ENCODE data around the gene LELP1. TPM values are rescaled to one million over a fixed set of nuclear protein-coding genes. Genes with fewer than 3 reads are reported as not detected.

LELP1 gene
- total and polyA plus RNA-seq, 2 of the 8 experiments (the other 6 are each of a cell fraction or from before 2014, with no cell fraction given) = not detected

DNA sequence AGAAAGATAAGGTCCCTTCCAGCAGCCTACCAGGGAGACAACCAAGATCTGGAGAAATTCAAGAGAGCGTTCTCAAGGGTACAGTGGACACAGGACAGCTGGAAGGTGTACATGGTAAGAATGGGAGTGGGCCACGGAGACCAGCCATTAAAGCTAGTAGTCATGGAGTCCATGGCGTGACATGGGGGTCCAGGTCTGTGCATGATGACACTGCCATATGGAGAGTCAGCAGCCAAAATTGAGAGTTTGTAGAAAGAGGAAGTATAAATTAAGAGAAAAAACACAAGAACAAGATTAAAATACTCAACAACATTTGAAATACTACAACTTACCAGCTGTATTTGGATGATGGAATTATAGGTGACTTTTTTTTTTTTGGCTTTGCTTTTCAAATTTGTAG lies 48.3 kb downstream of the LELP1 start:
- no peak overlapping the region for H3K4me3 ChIP-seq (ENCODE audit: extremely low read depth in 1 of 4, insufficient read depth in 2 of 4, low read depth in 3 of 4, low read length in 4 of 4)
- CTCF ChIA-PET (ENCODE audit: partially characterized antibody) = interaction anchor here (0.6 to 1.2 kb wide), 5 partner anchors 21 to 1302 kb away, joined by 3 to 4 read pairs (median 3); no protein-coding TSS in a partner anchor
- no peak overlapping the region for H4K91ac ChIP-seq (replicated peaks; ENCODE audit: insufficient read length, low read length)
- no peaks in the 10 kb centered on the region for H3K23me2 ChIP-seq (ENCODE audit: low read depth, low read length)
- H3K23ac ChIP-seq (ENCODE audit: insufficient read length) = no peak overlapping the region
- H2BK15ac ChIP-seq (ENCODE audit: low read length) = no peak overlapping the region
- H2BK120ac ChIP-seq (replicated peaks; ENCODE audit: low read depth, low read length) = no peak overlapping the region
- no peak overlapping the region for H3K18ac ChIP-seq (ENCODE audit: extremely low read depth, low read length)
- peaks cover 0 to 11% of the 10 kb centered on the region in 2 experiments; a peak in 2 of 4 replicates for H3K9me3 ChIP-seq (ENCODE audit: insufficient read depth in 2 of 2, low read depth in 1 of 2, low read length in 1 of 2)
- H2BK12ac ChIP-seq (ENCODE audit: low read depth, low read length) = no peak overlapping the region
- no peaks in the 10 kb centered on the region for H3K79me2 ChIP-seq (ENCODE audit: control insufficient read depth in 1 of 2, insufficient read depth in 2 of 2, low read length in 2 of 2)
- H4K8ac ChIP-seq (ENCODE audit: extremely low read depth, insufficient read depth, low read length) = no peak overlapping the region
- H4K20me1 ChIP-seq (replicated peaks in 1 of 2; ENCODE audit: control insufficient read depth in 1 of 2, insufficient read depth in 2 of 2, low read length in 2 of 2) = no peaks in the 10 kb centered on the region
- H3K36me3 ChIP-seq (ENCODE audit: control insufficient read depth in 2 of 4, insufficient read depth in 4 of 4, low read length in 3 of 4) = no peaks in the 10 kb centered on the region
- H3K56ac ChIP-seq (replicated peaks; ENCODE audit: insufficient read length, low read depth, low read length) = no peak overlapping the region
- no peak overlapping the region for H3K9ac ChIP-seq (replicated peaks in 1 of 4; ENCODE audit: extremely low read depth in 1 of 4, low read depth in 3 of 4, low read length in 3 of 4)
- DNase-seq (ENCODE audit: low read depth in 1 of 2, low spot score in 2 of 2) = no peak
- H3K79me1 ChIP-seq (ENCODE audit: low read depth, low read length) = no peaks in the 10 kb centered on the region
- WGBS, 2 experiments (ENCODE audit: extremely low coverage in 1 of 2, insufficient coverage in 1 of 2, insufficient read length in 1 of 2, insufficient replicate concordance in 2 of 2, low coverage in 1 of 2, low lambda C conversion rate in 2 of 2, missing lambda C conversion rate in 1 of 2) = 82% methylated on average over 3 of the region's 3 CpGs; no CpG with 5 or more reads in 1 of the 2 experiments
- H3K4me1 ChIP-seq (replicated peaks in 1 of 4; ENCODE audit: control insufficient read depth in 3 of 4, insufficient read depth in 4 of 4, low read length in 3 of 4) = no peaks in the 10 kb centered on the region
- H3K27me3 ChIP-seq (replicated peaks in 1 of 4; ENCODE audit: control insufficient read depth in 3 of 4, extremely low read depth in 1 of 4, insufficient read depth in 3 of 4, low read length in 3 of 4) = no peaks in the 10 kb centered on the region
- H2BK5ac ChIP-seq (ENCODE audit: low read depth, low read length) = no peak overlapping the region
- no peak overlapping the region for H2AFZ ChIP-seq (ENCODE audit: low read length)
- no peak overlapping the region for H3K27ac ChIP-seq (ENCODE audit: low read depth, low read length)
- H3K4me2 ChIP-seq (ENCODE audit: insufficient read depth in 1 of 2, low read depth in 2 of 2, low read length in 2 of 2) = no peak overlapping the region
- POLR2A ChIA-PET (ENCODE audit: partially characterized antibody) = no interaction called here
- H2BK20ac ChIP-seq (ENCODE audit: low read length) = no peak overlapping the region
- H2AK5ac ChIP-seq (ENCODE audit: low read depth, low read length) = no peak overlapping the region
- no peak overlapping the region for H4K5ac ChIP-seq (ENCODE audit: insufficient read length, low read depth, low read length)
- no peak overlapping the region for H3K4ac ChIP-seq (replicated peaks; ENCODE audit: insufficient read length, low read depth, low read length)
- FAIRE-seq = no peak
- H3K14ac ChIP-seq (ENCODE audit: insufficient read length) = no peak overlapping the region
- no peak for TF ChIP-seq NRF1 (IDR thresholded peaks at IDR 0.05; ENCODE audit: low read depth, low read length)
- TF ChIP-seq HDAC6 (IDR thresholded peaks at IDR 0.05; ENCODE audit: low read depth, low read length) = no peak
- TF ChIP-seq SP1 (IDR thresholded peaks at IDR 0.05; ENCODE audit: low read depth, low read length) = no peak
- TF ChIP-seq, protein P1, sequence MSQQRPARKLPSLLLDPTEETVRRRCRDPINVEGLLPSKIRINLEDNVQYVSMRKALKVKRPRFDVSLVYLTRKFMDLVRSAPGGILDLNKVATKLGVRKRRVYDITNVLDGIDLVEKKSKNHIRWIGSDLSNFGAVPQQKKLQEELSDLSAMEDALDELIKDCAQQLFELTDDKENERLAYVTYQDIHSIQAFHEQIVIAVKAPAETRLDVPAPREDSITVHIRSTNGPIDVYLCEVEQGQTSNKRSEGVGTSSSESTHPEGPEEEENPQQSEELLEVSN (IDR thresholded peaks at IDR 0.05) = no peak
- no peak for TF ChIP-seq MAFK (IDR thresholded peaks at IDR 0.05; ENCODE audit: low read depth, low read length)
- no peak for TF ChIP-seq POU5F1 (IDR thresholded peaks at IDR 0.05; ENCODE audit: low read depth, low read length)
- TF ChIP-seq EZH2 (IDR thresholded peaks at IDR 0.05; ENCODE audit: low read depth, low read length, severe bottlenecking) = no peak
- TF ChIP-seq JUN (IDR thresholded peaks at IDR 0.05; ENCODE audit: low read depth, low read length) = no peak
- TF ChIP-seq JUND (IDR thresholded peaks at IDR 0.05; ENCODE audit: low read length) = no peak
- TF ChIP-seq SP4 (IDR thresholded peaks at IDR 0.05; ENCODE audit: low read length) = no peak
- no peak for TF ChIP-seq TBP (IDR thresholded peaks at IDR 0.05; ENCODE audit: low read depth, low read length)
- TF ChIP-seq FOSL1 (IDR thresholded peaks at IDR 0.05; ENCODE audit: insufficient read depth, low read depth, low read length) = no peak
- no peak for TF ChIP-seq TAF1 (IDR thresholded peaks at IDR 0.05; ENCODE audit: low read depth, low read length)

Data from H1 (cell line).